ENCODE data around the gene JPH4. TPM values are rescaled to one million over a fixed set of nuclear protein-coding genes. Genes with fewer than 3 reads are reported as not detected.

The JPH4 gene
- total and polyA plus RNA-seq, 2 of the 8 experiments (the other 6 are each of a cell fraction or from before 2014, with no cell fraction given), result 23.9 to 46.7 TPM

DNA sequence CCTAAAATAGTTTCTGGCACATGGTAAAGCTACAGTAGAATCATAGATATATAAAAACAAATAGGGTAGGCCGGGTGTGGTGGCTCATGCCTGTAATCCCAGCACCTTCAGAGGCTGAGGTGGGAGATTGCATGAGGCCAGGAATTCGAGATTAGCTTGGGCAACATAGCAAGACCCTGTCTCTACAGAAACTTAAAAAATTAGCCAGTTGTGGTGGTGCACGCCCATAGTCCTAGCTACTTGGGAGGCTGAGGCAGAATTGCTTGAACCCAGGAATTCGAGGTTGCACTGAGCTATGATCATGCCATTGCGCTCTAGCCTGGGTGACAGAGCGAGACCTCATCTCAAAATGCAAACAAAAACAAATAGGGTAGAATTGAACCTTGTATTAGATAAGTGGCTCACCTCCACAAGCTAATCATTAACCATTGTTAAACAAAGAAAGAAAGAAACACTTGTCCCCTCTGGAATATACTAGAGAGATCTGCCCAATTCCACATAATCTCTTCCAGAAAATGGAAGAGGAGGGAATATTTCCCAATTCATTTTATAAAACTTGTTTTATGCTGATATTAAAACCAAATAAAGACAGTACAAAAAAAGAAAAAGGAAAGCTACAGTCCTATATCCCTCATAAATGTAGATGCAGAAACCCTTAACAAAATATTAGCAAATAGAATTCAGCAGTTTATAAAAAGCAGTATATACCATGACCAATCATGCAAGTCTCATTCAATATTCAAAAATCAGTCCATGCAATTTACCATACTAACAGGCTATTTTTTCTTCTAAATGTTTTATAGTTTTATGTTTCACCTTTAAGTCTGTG lies 34.9 kb upstream of the JPH4 start:
- Histone ChIP-seq H3K18ac (ENCODE audit: extremely low read depth, low read length) (no peak overlapping the region), H3K4me1 (replicated peaks in 1 of 4; ENCODE audit: control insufficient read depth in 3 of 4, insufficient read depth in 4 of 4, low read length in 3 of 4) (no peaks in the 10 kb centered on the region), H4K8ac (ENCODE audit: extremely low read depth, insufficient read depth, low read length) (no peak overlapping the region), H3K23ac (ENCODE audit: insufficient read length) (no peak overlapping the region), H3K14ac (ENCODE audit: insufficient read length) (no peak overlapping the region), H3K36me3 (ENCODE audit: control insufficient read depth in 2 of 4, insufficient read depth in 4 of 4, low read length in 3 of 4) (no peaks in the 10 kb centered on the region), H4K20me1 (replicated peaks in 1 of 2; ENCODE audit: control insufficient read depth in 1 of 2, insufficient read depth in 2 of 2, low read length in 2 of 2) (no peaks in the 10 kb centered on the region), H4K5ac (ENCODE audit: insufficient read length, low read depth, low read length) (no peak overlapping the region), H2BK12ac (ENCODE audit: low read depth, low read length) (no peak overlapping the region), H3K4ac (replicated peaks; ENCODE audit: insufficient read length, low read depth, low read length) (no peak overlapping the region), H2BK120ac (replicated peaks; ENCODE audit: low read depth, low read length) (no peak overlapping the region), H2AK5ac (ENCODE audit: low read depth, low read length) (no peak overlapping the region), H3K79me1 (ENCODE audit: low read depth, low read length) (no peaks in the 10 kb centered on the region), H3K27ac (ENCODE audit: low read depth, low read length) (no peak overlapping the region), H4K91ac (replicated peaks; ENCODE audit: insufficient read length, low read length) (no peak overlapping the region), H2BK15ac (ENCODE audit: low read length) (no peak overlapping the region), H3K27me3 (replicated peaks in 1 of 4; ENCODE audit: control insufficient read depth in 3 of 4, extremely low read depth in 1 of 4, insufficient read depth in 3 of 4, low read length in 3 of 4) (no peaks in the 10 kb centered on the region; a peak in 1 of 7 replicates), H3K4me3 (ENCODE audit: extremely low read depth in 1 of 4, insufficient read depth in 2 of 4, low read depth in 3 of 4, low read length in 4 of 4) (no peak overlapping the region), H3K9ac (replicated peaks in 1 of 4; ENCODE audit: extremely low read depth in 1 of 4, low read depth in 3 of 4, low read length in 3 of 4) (no peak overlapping the region), H3K4me2 (ENCODE audit: insufficient read depth in 1 of 2, low read depth in 2 of 2, low read length in 2 of 2) (no peak overlapping the region), H2BK20ac (ENCODE audit: low read length) (no peak overlapping the region), H3K23me2 (ENCODE audit: low read depth, low read length) (0 out of 2 replicates have a peak, but pooled peaks cover 3% of the 10 kb centered on the region), H3K9me3 (ENCODE audit: insufficient read depth in 2 of 2, low read depth in 1 of 2, low read length in 1 of 2) (no peaks in the 10 kb centered on the region), H3K56ac (replicated peaks; ENCODE audit: insufficient read length, low read depth, low read length) (no peak overlapping the region), H3K79me2 (ENCODE audit: control insufficient read depth in 1 of 2, insufficient read depth in 2 of 2, low read length in 2 of 2) (no peaks in the 10 kb centered on the region), H2AFZ (ENCODE audit: low read length) (no peak overlapping the region), H2BK5ac (ENCODE audit: low read depth, low read length) (no peak overlapping the region)
- CTCF ChIA-PET (ENCODE audit: partially characterized antibody), result interaction anchor here (0.7 to 6.2 kb wide), 12 partner anchors 11 to 364 kb away, joined by 3 to 53 read pairs (median 3); no protein-coding TSS in a partner anchor
- WGBS, 2 experiments (ENCODE audit: extremely low coverage in 1 of 2, insufficient coverage in 1 of 2, insufficient read length in 1 of 2, insufficient replicate concordance in 2 of 2, low coverage in 1 of 2, low lambda C conversion rate in 2 of 2, missing lambda C conversion rate in 1 of 2), result 85% methylated on average over 6 of the region's 6 CpGs; no CpG with 5 or more reads in 1 of the 2 experiments
- FAIRE-seq (no peak), DNase-seq (ENCODE audit: low read depth in 1 of 2, low spot score in 2 of 2) (no peak)
- POLR2A ChIA-PET (ENCODE audit: partially characterized antibody), result interaction anchor here (0.6 kb wide), 1 partner anchor 478 kb away, joined by 3 read pairs; no protein-coding TSS in a partner anchor
- TF ChIP-seq TCF12 (IDR thresholded peaks at IDR 0.05; ENCODE audit: low read depth, low read length) (no peak), GTF2F1 (IDR thresholded peaks at IDR 0.05; ENCODE audit: borderline replicate concordance, low read depth, low read length) (no peak), BACH1 (IDR thresholded peaks at IDR 0.05; ENCODE audit: low read length) (no peak), MAFK (IDR thresholded peaks at IDR 0.05; ENCODE audit: low read depth, low read length) (no peak), TBP (IDR thresholded peaks at IDR 0.05; ENCODE audit: low read depth, low read length) (no peak), GABPA (IDR thresholded peaks at IDR 0.05; ENCODE audit: borderline replicate concordance, insufficient read depth, low read length) (no peak), TAF7 (optimal IDR thresholded peaks at IDR 0.05; ENCODE audit: borderline replicate concordance, low read depth, low read length) (no peak), POU5F1 (IDR thresholded peaks at IDR 0.05; ENCODE audit: low read depth, low read length) (no peak)
- TF ChIP-seq, protein P1, sequence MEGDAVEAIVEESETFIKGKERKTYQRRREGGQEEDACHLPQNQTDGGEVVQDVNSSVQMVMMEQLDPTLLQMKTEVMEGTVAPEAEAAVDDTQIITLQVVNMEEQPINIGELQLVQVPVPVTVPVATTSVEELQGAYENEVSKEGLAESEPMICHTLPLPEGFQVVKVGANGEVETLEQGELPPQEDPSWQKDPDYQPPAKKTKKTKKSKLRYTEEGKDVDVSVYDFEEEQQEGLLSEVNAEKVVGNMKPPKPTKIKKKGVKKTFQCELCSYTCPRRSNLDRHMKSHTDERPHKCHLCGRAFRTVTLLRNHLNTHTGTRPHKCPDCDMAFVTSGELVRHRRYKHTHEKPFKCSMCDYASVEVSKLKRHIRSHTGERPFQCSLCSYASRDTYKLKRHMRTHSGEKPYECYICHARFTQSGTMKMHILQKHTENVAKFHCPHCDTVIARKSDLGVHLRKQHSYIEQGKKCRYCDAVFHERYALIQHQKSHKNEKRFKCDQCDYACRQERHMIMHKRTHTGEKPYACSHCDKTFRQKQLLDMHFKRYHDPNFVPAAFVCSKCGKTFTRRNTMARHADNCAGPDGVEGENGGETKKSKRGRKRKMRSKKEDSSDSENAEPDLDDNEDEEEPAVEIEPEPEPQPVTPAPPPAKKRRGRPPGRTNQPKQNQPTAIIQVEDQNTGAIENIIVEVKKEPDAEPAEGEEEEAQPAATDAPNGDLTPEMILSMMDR (IDR thresholded peaks at IDR 0.05; ENCODE audit: control extremely low read depth in 1 of 3, insufficient read depth in 1 of 3, low read depth in 1 of 3, low read length in 3 of 3), result no peak

Measured in H1 (cell line).